GM18867 (cell line): Measurements from ENCODE around the gene TMEM150C.
"Not testable (repeated sequence)": the region's sequence is repeated elsewhere in the genome, so short reads cannot be mapped to it uniquely, and the experiment has no call there.

Source experiments
- ATAC-seq: cut with Tn5 transposase; IDR thresholded peaks from one replicate; pipeline ENCODE4 v1.9.1; 2021; ENCODE audit warnings: mild to moderate bottlenecking, moderate library complexity; ENCODE audit not compliant: unreplicated experiment

Gene TMEM150C

DNA sequence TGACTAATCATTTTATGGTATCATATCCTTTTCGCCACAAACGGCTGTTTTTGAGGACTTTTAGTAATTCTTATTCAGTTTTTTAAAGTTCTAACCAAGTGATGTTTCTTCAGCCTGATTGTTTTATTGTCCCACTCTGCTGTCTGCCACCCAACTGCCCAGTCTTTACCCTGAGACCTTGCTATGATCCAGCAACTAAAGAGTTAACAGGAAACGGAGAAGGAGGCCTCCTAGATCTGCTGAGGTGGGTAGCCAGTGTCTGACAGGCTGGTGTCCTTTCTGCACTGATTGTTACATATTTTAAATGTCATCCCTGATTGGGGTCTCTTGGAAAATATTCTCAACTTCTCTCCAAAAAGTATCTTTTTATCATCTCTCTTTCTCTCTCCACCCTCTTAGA lies 7.9 kb upstream of the TMEM150C start:
- no peak for ATAC-seq

GRCh38 chr4:82569076-82569475 lies 7.3 kb upstream of the TMEM150C start:
- ATAC-seq = no peak

DNA sequence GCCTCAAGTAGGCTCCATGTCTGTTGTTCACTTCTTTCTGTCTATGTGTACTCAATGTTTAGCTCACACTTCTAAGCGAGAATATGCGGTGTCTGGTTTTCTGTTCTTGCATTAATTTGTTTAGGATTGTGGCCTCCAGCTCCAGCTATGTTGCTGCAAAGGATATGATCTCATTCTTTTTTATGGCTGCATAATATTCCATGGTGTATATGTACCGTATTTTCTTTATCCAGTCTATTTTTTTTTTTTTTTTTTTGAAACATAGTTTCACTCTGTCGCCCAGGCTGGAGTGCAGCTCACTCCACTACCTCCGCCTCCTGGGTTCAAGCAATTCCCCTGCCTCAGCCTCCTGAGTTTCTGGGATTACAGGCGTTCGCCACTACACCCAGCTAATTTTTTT lies 5.7 kb upstream of the TMEM150C start:
- ATAC-seq = no peak

DNA sequence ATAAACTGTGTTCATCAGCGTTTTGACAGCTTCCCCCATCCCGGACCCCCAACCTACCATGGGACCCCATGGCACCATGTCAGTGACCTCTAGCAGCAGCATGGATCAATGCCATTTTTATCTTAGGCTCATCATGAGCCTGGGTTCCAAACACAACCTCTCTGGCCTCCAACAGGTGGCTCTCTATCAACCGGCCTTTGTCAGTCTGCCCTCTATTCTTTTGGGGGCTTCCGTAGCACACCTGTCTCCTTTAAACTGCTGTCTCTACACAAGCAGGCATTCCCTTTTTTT lies 721 bp upstream of the TMEM150C start:
- ATAC-seq = no peak

DNA sequence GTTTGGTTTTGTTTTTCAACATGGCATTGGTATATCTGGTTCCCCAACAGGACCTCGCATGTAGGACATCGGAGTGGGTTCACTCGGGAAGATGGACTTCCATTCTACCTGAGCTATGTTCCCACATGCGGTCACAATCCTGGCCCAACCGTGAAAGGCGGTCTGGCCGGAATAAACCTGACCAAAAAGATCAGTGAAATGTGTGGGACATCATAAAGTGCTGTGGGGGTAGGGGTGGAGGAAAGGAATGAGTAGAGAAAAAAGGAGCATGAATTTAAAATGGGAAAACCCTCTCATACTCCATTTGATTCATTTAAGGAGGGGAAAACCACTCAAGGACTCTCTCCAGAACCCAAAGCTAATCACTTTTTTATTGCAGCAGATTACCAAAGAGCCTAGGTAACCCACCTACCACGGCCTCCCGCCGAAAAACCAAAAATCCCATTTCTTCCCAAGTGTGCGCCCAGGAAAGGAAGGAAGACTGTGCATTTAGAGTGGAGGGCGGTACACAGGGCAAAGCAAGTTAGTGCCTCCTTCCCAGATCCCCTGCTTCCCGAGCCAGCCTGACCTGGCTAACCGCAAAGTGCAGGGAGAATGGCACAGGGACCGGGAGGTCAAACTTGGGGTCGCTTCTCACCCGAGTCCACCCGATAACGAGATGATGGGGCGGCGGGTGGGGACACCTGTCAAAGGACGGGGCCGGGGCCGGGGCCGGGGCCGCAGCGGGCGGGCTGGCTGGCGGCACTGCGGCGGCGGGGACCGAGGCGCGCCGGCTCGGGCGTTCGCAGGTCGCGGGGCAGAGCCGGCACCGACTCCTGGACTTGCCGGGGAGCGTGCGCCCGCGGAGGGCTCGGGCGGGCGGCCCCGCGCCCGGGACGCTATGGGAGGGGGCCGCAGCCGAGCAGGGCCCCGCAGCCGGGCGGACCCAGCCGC lies 669 bp downstream of the TMEM150C start:
- ATAC-seq = no peak

DNA sequence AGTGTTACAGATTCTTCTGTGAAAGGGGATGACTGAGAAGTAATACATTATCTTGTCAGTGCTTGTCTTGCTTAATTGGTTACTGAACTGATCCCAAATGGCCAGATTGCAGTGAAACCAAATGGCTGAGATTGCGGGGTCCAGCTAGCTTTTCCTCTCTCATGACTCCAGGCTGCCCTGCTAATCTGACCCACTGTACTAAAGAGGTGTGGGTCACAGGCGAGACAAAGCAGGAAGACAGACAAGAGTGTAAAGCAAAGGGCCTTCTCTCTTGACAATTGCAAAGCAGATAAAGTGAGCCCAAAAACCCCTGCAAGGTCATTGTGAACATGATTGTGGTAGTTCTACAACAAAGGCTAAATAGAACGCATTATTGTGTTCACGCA lies 2.1 kb downstream of the TMEM150C start:
- no peak for ATAC-seq

DNA sequence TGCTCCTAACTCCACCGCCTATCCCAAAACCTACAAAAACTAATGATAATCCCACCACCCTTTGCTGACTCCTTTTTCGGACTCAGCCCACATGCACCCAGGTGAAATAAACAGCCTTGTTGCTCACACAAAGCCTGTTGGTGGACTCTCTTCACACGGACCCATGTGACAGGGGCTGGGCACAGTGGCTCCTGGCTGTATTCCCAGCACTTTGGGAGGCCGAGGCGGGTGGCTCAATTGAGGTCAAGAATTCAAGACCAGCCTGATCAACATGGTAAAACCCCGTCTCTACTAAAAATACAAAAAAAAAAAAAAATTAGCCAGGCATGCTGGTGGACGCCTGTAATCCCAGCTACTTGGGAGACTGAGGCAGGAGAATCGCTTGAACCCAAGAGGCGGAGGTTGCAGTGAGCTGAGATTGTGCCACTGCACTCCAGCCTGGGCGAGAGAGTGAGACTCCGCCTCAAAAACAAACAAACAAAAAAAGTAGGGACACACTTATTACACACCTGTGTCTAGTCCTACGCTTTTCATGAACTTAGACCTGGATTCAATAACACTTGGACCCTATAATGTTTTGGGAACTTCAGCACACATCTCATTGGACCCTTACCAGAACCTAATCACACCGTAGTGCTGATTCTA lies 2.6 kb downstream of the TMEM150C start:
- not testable (repeated sequence) for ATAC-seq

GRCh38 chr4:82555276-82555675 lies 6.5 kb downstream of the TMEM150C start:
- ATAC-seq = no peak

- no peak for ATAC-seq
Observed at GRCh38 chr4:82553020-82553419, 8.8 kb downstream of the TMEM150C start.

GRCh38 chr4:82551734-82552133 lies 10.1 kb downstream of the TMEM150C start:
- no peak for ATAC-seq

GRCh38 chr4:82547850-82548249 lies 13.9 kb downstream of the TMEM150C start:
- not testable (repeated sequence) for ATAC-seq

- no peak for ATAC-seq
Observed at GRCh38 chr4:82543131-82543530, 18.7 kb downstream of the TMEM150C start.

DNA sequence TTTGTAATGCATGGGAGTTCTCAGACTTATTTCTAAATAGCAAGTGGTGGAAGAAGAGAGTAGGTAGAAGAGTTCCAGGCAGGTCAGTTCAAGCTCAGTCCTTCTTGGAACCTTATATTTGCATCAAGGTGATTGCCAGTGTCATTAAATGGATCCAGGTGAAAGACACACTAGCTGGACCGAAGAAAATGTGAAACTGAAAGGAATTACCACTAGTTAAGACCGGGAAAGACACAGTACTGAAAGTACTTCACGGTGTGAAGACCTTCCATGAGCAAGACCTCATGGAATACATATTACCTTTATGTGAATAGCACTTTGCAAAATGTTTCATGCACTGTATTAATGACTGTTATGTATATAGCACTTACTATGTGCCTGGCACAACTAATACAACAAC lies 19.1 kb downstream of the TMEM150C start:
- ATAC-seq = no peak

GRCh38 chr4:82529322-82529721 lies 32.5 kb downstream of the TMEM150C start:
- no peak for ATAC-seq

DNA sequence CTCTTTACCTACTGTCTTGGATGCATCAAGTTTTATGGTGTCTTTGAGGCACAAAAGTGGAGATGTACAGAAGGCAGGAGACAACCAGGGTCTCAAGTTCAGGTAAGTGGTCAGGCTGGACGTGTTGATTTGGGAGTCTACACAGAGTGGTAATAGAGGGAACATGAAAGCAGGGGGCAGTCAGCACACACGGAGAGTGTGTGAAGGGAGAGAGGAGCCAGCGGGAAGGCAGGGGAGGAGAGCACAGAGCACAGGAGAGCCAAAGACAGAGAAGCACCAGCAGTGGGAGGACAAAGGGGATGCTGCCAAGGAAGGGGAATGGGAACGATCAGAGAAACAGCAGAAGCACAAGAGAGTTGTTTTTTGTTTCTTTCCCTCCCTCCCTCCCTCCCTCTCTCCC lies 32.9 kb downstream of the TMEM150C start:
- ATAC-seq = no peak

- no peak for ATAC-seq
Observed at GRCh38 chr4:82528074-82528473, 33.7 kb downstream of the TMEM150C start.

DNA sequence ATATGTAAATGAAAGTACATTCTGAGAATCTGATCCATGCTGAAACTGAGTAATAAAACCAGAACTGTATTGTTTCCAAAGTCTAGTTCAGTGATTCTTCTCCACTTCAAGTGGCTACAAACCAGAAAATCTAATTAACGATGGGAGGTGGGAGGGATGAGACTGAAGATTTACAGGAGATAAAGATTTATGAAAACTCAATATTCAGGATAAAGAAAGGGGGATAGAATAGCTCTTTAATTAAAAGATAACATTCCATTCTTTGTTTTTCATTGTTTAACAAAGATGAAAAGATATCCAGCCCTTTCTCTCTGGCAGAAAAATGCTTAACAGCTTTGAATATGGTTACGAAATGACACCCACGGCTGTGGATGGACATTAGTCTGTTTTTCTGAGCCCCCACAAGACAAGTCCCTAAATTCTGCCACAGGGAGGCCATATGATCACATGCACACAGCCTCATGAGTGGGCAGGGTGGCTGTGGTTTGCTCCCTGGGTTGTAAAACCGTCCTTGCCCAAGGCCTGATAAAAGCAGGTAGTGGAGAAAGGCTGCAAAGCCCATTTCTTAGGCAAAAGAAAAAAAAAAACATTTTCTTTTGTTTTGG lies 36.4 kb downstream of the TMEM150C start:
- no peak for ATAC-seq

GRCh38 chr4:82524570-82525152 lies 37.1 kb downstream of the TMEM150C start:
- ATAC-seq = no peak

DNA sequence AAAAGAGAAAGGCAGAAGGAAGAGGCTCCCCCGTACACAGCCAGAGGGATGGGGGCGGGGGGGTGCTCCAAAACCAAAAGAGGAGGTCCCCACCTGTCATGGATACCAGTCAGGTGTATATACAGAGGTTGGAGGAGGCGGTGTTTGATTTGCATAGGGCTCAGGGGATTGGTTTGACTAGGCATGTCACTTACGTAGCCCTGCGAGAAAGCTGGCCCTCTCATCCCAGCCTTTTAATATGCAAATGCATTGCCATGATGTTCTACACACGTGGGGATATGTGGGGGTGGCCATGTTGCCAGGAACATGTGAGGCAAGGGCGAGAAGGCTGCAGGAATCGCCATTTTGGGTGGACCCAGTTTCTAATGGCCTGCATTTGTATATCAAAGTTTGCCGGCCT lies 38.6 kb downstream of the TMEM150C start:
- ATAC-seq = no peak

GRCh38 chr4:82522472-82522871 lies 39.3 kb downstream of the TMEM150C start:
- no peak for ATAC-seq

GRCh38 chr4:82521283-82521682 lies 40.5 kb downstream of the TMEM150C start:
- ATAC-seq = no peak

GRCh38 chr4:82519776-82520175 lies 42.0 kb downstream of the TMEM150C start:
- ATAC-seq = no peak
